T-helper 2 cell (primary cell): Measurements from ENCODE around the gene PIAS1.
A peak's percentile ranks its signal among the peaks of the same experiment; 100 is the strongest.
"Not testable (repeated sequence)": the region's sequence is repeated elsewhere in the genome, so short reads cannot be mapped to it uniquely, and the experiment has no call there.

Source experiments
- DNase-seq, 5 experiments: peaks; one replicate each; pipeline versions ENCODE4 v3.0.0 to v3.0.0-alpha.2; 2012 to 2022

PIAS1 gene

GRCh38 chr15:68034719-68035293, 19.3 kb upstream of the PIAS1 start:
- DNase-seq, result no peak

GRCh38 chr15:68038246-68038645, 15.9 kb upstream of the PIAS1 start:
- no peak for DNase-seq

GRCh38 chr15:68040144-68040543, 14.0 kb upstream of the PIAS1 start:
- no peak for DNase-seq

- no peak for DNase-seq
Measured at GRCh38 chr15:68042156-68042854, 11.8 kb upstream of the PIAS1 start.

- DNase-seq, result no peak
Measured at GRCh38 chr15:68042855-68043222, 11.3 kb upstream of the PIAS1 start.

- DNase-seq, result no peak
Measured at GRCh38 chr15:68045289-68046265, 8.5 kb upstream of the PIAS1 start.

- DNase-seq, result no peak
Measured at GRCh38 chr15:68047826-68048225, 6.3 kb upstream of the PIAS1 start.

GRCh38 chr15:68051109-68051508, 3.0 kb upstream of the PIAS1 start:
- no peak for DNase-seq

- no peak for DNase-seq
Measured at GRCh38 chr15:68051907-68052306, 2.2 kb upstream of the PIAS1 start.

GRCh38 chr15:68052431-68052830, 1.7 kb upstream of the PIAS1 start:
- DNase-seq, result no peak

GRCh38 chr15:68053001-68053400, 1.1 kb upstream of the PIAS1 start:
- peak in 1 of 5 experiments; percentile 18 for DNase-seq

- DNase-seq, result peak in 3 of 5 experiments; percentile 16 to 24 (median 21)
Measured at GRCh38 chr15:68054628-68055223, 611 bp downstream of the PIAS1 start.

- DNase-seq, result peak in 4 of 5 experiments; percentile 30 to 89 (median 51)
Measured at GRCh38 chr15:68055224-68055705, 1.1 kb downstream of the PIAS1 start.

- DNase-seq, result no peak
Measured at GRCh38 chr15:68056097-68056865, 2.2 kb downstream of the PIAS1 start.

- no peak for DNase-seq
Measured at GRCh38 chr15:68057034-68057433, 2.9 kb downstream of the PIAS1 start.

- DNase-seq, result no peak
Measured at GRCh38 chr15:68057758-68058157, 3.6 kb downstream of the PIAS1 start.

GRCh38 chr15:68058970-68059369, 4.9 kb downstream of the PIAS1 start:
- not testable (repeated sequence) for DNase-seq

GRCh38 chr15:68059630-68060029, 5.5 kb downstream of the PIAS1 start:
- no peak for DNase-seq

- no peak for DNase-seq
Measured at GRCh38 chr15:68061171-68061570, 7.1 kb downstream of the PIAS1 start.

GRCh38 chr15:68061602-68062001, 7.5 kb downstream of the PIAS1 start:
- DNase-seq, result no peak

- DNase-seq, result no peak
Measured at GRCh38 chr15:68062214-68062613, 8.1 kb downstream of the PIAS1 start.

- DNase-seq, result no peak
Measured at GRCh38 chr15:68062946-68063465, 8.9 kb downstream of the PIAS1 start.
